T-helper 9 cell (primary cell): Measurements from ENCODE around the gene SCN4B.
A peak's percentile ranks its signal among the peaks of the same experiment; 100 is the strongest.

Experiments
- DNase-seq: peaks from one replicate; pipeline ENCODE4 v3.0.0-alpha.2; 2020

SCN4B gene

GRCh38 chr11:118174006-118174567, 21.5 kb upstream of the SCN4B start:
- DNase-seq = no peak

GRCh38 chr11:118172356-118172755, 19.7 kb upstream of the SCN4B start:
- no peak for DNase-seq

GRCh38 chr11:118171269-118172062, 18.8 kb upstream of the SCN4B start:
- DNase-seq = peak; percentile 69

- DNase-seq = no peak
Measured at GRCh38 chr11:118170882-118171268, 18.3 kb upstream of the SCN4B start.

GRCh38 chr11:118170231-118170630, 17.6 kb upstream of the SCN4B start:
- DNase-seq = no peak

- DNase-seq = no peak
Measured at GRCh38 chr11:118169300-118170140, 16.9 kb upstream of the SCN4B start.

GRCh38 chr11:118168751-118169150, 16.1 kb upstream of the SCN4B start:
- DNase-seq = no peak

- DNase-seq = no peak
Measured at GRCh38 chr11:118168316-118168715, 15.7 kb upstream of the SCN4B start.

- no peak for DNase-seq
Measured at GRCh38 chr11:118167906-118168305, 15.3 kb upstream of the SCN4B start.

- no peak for DNase-seq
Measured at GRCh38 chr11:118167253-118167652, 14.6 kb upstream of the SCN4B start.

GRCh38 chr11:118166641-118167040, 14.0 kb upstream of the SCN4B start:
- DNase-seq = no peak

GRCh38 chr11:118164885-118165284, 12.3 kb upstream of the SCN4B start:
- no peak for DNase-seq

- no peak for DNase-seq
Measured at GRCh38 chr11:118163494-118163893, 10.9 kb upstream of the SCN4B start.

GRCh38 chr11:118162846-118163245, 10.2 kb upstream of the SCN4B start:
- no peak for DNase-seq

- DNase-seq = no peak
Measured at GRCh38 chr11:118161786-118162185, 9.2 kb upstream of the SCN4B start.

GRCh38 chr11:118157186-118157895, 4.7 kb upstream of the SCN4B start:
- no peak for DNase-seq

GRCh38 chr11:118156531-118157185, 4.0 kb upstream of the SCN4B start:
- no peak for DNase-seq

- no peak for DNase-seq
Measured at GRCh38 chr11:118155776-118156530, 3.3 kb upstream of the SCN4B start.

GRCh38 chr11:118154641-118155040, 2.0 kb upstream of the SCN4B start:
- no peak for DNase-seq

- DNase-seq = no peak
Measured at GRCh38 chr11:118153976-118154375, 1.4 kb upstream of the SCN4B start.

- no peak for DNase-seq
Measured at GRCh38 chr11:118153516-118153915, 893 bp upstream of the SCN4B start.
